Measurements from ENCODE around the gene CLTCL1.

- TF ChIP-seq CTCF (IDR thresholded peaks at IDR 0.05 in 4 of 5, conservative IDR thresholded peaks at IDR 0.05 in 1 of 5): no peak
- peak; percentile 94 to 97 for TF ChIP-seq POLR2A (IDR thresholded peaks at IDR 0.05)
Observed at GRCh38 chr22:19290400-19291217, 910 bp downstream of the CLTCL1 start.

Measured in gastrocnemius medialis (tissue), 4 donors.